Muscle of back (tissue), 11 donors: ENCODE results near the gene VPS35. TPM values are rescaled to one million over a fixed set of nuclear protein-coding genes. Genes with fewer than 3 reads are reported as not detected.
A peak's percentile ranks its signal among the peaks of the same experiment; 100 is the strongest.
"Not testable (repeated sequence)": the region's sequence is repeated elsewhere in the genome, so short reads cannot be mapped to it uniquely, and the experiment has no call there.

ENCODE experiments used
- DNase-seq, 3 donors: peaks; one replicate each; pipeline versions ENCODE4 v3.0.0 to v3.0.0-alpha.2; 2013
- polyA plus RNA-seq, 10 donors: library from polyadenylated mRNA; unstranded; fragments of 120-200 nt; gene quantifications; one replicate each; pipeline ENCODE4 v1.2.1, GENCODE V29; 2013; ENCODE audit not compliant: insufficient read length in 10 of 10

VPS35 gene
- polyA plus RNA-seq, 10 donors = 77.8 to 94.7 (median 85.6) TPM

DNA sequence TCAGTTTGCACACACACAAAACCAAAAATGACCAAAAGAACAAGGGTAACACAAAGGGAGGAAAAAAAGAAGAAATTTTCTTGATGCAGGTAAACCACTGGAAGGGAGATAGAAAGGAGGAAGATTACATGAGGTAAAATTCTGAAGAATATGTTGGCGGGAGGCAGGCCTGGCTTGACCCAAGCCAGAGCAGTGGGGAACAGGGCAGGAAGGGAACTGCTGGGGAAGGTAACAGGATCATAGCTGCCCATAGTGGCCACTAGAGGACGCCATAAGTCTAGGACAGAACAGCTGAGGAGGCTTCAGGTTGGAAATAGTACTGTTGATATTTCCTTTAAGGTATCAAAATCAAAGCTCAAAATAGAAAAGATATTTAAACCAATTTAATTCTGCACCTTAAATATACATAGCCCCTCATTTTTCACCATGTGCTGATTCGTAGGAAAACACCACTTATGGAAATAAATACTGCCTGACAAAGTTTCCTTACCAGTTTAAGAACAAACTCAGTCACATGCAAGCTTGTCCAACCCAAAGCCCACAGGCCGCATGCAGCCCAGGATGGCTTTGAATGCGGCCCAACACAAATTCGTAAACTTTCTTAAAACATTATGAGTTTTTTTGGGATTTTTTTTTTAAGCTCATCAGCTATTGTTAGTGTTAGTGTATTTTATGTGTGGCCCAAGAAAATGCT, 15.5 kb downstream of the VPS35 start:
- DNase-seq = peak; percentile 29 to 45 (median 29)

DNA sequence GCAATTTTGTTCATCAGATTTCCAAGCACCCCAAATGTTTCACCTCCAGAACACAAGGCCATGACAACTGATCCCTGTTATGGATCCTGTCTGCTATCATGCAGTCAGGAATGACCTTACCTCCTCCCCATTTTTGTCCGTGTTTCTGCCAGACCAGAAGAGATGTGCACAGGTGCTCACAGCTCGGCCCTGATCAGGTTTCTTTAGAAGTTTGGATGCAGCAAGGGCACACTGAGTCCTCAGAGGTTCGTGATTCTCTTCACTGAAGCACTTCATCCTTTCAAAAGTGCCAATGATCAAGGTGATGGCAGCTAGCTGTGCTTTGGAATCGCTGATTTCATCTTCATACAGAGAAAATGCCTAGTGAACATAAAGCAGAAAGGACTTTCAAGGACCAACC, 26.9 kb downstream of the VPS35 start:
- DNase-seq = no peak

DNA sequence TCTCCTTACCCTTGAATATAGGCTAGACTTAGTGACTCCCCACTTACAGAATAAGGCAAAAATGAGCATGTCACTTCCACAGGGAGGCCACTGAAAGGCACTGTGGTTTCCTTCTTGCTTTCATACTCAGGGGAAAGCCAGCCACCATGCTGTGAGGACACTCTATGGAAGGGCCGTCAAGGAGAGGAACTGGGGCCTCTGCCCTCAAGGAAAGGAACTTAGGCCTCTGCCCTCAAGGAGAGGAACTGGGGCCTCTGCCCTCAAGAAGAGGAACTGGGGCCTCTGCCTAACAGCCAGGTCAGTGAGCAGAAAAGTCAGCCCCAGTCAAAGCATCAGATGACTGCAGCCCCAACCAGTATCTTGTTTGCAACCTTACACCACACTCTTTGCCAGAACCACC, 30.1 kb downstream of the VPS35 start:
- DNase-seq = peak in 2 of 3 donors; percentile 15 to 41

DNA sequence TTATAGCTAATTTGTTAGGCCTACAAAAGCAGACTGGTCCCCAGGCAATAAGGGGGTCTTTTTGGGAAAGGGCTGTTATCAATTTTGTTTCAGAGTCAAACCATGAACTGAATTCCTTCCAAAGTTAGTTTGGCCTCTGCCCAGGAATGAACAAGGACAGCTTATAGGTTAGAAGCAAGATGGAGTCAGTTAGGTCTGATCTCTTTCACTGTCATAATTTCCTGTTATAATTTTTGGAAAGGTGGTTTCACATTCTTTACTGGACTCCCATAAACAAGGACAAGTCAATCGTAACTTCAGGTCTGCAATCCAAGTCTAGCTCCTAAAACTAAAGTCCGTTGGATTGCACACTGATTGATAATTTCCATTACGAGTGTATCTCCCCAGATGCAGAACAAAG, 37.7 kb downstream of the VPS35 start:
- no peak for DNase-seq

DNA sequence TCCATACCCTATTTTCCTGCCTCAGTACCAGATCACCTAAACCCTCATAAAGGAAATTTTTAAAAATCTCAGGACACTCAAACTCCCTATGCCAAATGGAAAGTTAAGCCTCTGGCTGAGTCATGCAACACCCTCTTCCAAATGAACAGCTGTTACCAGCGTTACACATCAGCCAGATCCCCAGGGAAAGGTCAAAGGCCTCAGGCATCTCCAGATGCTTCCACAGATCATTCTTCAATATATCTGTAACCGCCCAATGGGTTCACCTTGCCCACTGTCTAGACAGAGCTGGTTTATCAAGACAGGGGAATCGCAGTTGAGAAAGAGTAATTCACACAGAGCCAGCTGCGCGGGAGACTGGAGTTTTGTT, 38.7 kb downstream of the VPS35 start:
- peak; percentile 51 to 83 (median 62) for DNase-seq

DNA sequence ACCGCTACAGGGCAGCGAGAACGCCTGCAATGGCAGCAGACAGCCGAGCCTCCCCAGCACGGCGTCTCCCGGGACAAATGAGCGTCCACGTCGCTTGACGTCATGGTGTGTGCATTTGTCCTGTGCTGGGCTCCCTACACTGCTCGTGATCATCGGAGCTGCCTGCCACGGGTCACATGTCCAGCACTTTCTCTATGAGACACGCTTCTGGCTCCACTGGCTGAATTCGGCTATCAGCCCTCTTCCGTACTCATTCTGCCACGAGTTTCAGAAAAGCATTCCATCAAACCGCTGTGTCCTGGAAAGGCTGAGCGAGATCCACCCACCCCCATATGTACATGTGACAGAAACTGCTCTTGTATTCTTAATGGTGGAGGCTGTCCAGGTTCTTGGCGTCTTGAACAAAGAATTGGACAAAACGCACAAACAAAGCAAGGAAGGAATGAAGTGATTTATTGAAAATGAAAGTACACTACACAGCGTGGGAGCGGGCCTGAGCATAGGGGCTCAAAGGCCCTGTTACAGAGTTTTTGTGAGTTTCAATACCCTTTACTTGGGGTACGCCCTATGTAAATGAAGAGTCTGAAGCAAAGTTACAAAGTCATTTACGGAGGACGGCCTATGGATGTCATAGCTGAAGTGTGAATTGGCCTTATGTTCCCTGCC, 39.3 kb downstream of the VPS35 start:
- DNase-seq = peak; percentile 80 to 88 (median 82)

DNA sequence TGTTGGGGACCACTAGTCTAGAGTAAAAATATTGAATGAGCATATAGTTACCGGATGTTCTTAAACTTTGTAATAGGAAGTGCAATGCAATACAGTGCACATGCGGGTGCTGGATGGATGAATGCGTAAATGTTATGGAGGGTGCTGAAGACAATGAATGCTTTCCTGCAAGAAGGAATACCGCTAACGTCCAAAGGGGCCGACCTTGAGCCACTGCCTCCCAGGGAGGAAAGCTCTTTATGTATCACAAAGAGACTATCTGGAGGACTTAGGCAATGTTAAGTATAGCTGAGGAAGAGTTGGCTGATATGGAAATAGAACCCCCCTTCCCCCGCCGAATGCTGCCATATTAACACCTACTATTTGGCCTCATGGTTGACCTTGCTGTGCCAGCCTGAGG, 40.3 kb downstream of the VPS35 start:
- DNase-seq = no peak

DNA sequence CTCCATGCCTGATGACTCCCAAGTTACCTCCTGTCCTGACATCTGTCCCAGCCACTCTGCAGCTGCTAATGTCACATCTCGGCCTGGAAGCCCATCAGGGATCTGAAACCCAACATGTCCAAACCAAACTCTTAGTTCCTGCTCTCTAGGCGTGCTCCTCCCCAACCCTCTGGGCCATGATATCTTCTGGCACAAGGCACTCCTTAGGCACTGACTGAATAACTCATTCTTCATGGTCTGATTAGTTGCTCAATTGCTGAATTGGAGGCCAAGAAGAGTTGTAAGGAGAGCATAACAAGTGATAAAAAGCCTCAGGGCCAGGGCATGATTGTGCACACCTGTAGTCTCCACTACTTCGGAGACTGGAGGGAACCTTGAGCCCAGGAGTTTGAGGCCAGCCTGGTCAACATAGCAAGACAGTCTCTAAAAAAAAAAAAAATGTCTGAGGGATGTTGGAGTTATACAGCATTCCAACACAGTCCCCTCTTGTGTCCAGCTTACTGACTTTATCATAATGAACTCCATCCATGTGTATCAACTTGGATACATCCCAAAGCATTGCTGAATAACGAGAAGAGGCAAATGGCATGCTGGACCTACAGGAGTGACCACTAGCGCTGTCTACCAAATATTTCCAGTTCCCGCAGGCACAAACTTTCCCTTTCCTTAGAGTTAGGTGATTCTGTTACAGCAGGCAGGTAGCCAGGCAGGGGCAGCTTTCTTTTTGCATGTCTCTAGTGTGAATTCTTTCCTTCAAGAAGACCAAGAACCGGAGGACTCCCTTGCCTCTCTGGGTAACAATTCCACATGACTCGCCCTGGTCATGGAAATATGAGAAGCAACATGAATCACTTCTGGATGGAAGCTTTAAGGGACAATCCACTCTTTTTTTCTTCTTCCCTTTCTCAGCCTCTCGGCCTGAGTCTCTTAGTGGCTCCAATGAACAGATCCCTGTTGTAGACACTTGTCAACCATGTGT, 49.7 kb downstream of the VPS35 start:
- no peak for DNase-seq

DNA sequence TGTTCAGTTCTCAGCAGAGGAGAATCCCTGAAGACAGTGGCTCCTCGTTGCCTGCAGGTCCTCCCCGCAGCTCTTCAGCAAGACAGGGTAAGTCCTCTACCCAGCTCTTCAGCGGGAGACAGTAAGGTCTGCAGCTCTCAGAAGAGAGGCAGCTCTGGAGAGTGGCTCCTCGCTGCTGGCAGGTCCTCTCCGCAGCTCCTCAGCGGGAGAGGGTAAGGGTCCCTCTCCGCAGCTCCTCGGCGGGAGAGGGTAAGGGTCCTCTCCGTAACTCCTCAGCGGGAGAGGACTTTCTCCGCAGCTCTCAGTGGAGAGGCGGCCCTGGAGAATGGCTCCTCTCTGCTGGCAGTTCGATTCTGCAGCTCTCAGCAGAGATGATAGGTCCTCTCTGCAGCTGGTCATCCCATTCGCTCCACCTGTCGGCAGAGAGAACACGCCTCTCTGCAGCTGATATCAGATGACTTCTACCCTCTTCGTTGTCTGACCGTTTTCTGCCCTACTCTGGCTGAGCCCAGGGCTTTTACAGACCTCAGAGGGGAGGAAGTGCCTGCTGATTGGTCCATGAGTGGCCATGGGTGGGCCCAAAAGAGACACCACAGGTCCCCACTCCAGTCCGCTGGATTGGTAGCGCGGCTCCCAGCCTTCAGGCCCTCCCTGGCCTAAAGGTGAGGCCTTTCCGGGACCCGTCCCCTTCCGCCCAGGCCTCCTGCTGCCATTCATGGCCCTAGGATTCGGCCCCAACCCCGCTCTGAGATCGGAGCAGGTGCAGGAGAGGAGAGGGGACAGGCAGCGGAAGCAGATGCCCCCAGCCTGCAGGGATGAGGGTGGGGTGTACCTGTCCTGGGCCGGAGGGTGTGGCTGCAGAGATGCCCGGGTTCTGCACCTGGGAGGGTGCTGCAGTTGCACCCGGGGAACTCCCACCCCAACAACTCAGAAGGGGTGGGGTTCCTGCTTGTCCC, 55.9 kb downstream of the VPS35 start:
- DNase-seq = no peak

DNA sequence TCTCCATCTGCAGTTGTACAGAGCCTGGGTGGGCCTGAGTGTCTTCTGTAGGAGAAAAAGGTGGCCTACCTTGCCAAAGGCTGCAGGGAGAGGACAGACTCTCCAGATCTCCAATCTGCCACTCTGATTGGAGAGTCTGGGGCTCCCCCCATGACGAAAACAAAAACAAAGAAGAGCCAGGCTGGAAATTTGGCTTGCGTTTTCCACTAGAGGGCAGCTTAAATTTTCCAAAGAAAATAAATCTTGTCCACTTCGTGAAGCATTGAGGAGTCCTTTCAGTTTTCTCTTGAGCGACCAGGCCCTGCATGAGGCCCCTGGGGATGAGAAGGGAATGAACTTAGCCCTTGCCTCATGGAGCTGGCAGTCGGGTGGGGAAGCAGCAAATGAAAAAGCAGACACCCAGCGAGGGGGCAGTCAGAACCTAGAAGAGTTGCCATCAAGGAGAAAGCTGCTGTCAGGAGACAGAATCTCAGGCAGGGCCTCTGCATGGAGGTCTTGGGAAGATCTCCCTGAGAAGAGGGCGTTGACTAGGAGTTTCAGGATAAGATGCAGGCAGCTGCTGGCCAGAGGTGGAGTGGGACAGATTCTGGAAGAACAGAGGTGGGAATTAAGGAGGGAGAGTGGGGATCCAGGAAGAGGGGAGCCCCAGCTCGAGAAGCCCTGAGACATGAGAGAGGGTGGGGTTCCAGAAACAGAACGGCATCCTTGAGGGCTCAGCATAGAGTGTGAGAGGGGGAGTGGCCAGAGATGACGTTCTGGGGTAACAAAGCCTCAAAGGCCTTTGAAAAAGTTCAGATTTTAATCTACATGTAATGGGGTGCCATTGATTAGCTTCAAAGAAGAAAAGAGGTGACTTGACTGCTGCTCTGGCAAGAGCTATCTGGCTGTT, 59.4 kb downstream of the VPS35 start:
- peak in 2 of 3 donors; percentile 33 to 61 for DNase-seq

DNA sequence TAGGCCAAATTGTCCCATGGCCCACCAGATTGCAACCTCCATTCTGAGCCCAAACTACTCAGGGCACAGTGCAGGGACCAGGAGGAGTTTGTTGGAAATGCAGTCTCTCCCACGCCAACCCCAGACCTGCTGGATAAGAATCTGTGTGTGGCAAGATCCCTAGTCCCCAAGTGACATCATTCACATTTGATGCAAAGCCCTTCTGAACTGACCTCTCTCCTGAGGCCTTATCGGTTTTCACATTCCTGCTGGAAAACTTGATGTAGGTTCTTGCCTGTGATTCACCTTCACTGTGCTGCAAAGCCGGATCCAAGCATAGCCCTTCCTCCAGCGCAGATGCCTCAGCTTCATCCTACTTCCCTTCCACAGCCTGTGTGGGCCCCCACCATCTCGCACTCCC, 61.2 kb downstream of the VPS35 start:
- no peak for DNase-seq

DNA sequence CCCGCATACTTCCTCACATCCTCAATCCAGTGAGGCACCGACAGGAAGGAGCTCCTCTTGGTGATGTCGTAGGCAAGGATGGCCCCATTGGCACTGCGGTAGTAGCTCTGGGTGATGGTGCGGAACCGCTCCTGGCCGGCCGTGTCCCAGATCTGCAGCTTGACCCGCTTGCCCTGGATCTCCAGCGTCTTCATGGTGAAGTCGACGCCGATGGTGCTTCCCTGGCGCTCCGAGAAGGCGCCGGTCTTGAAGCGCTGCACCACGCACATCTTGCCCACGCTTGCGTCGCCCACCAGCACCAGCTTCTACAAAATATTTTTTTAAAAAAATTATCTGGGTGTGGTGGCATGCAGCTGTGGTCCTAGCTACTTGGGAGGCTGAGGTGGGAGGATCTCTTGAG, 62.3 kb downstream of the VPS35 start:
- DNase-seq = not testable (repeated sequence)

DNA sequence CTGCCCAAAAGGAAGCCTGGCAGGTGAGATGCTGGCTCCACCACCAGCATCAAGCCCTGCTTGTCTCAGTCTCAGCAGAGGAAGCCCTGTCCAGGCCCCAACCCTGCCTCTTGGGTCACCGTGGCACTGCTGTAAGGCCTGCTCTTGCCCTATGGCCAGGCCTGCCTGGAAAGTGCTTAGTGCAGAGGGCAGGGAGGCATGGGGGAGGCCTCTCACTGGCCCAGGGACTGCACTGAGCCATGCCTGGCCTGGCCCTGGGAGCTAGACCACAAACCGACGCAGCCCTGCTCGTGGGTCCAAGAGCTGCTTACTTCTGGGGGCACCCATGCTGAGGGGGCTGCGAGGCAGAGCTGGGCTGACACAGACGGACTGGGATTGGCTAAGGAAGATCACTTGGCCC, 64.1 kb downstream of the VPS35 start:
- DNase-seq = not testable (repeated sequence)

DNA sequence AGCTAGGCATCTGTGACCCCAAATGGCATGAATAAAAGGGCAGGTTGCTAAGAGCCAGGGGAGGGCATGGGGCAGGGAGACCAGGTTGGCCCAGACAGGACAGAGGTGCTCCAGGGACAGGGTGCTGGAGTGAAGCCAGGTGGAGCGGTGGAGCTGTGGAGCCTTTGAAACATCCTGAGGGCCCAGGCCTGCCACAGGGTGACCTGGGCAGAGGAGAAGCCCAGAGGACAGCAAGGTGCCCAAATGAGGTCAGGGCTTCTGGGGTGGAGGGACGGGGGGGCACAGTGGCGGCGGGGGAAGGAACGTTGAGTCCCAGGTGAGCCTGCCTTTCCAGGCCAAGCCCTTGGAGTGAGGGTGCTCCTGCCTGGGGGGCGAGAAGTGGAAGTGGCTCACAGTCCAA, 65.3 kb downstream of the VPS35 start:
- not testable (repeated sequence) for DNase-seq

DNA sequence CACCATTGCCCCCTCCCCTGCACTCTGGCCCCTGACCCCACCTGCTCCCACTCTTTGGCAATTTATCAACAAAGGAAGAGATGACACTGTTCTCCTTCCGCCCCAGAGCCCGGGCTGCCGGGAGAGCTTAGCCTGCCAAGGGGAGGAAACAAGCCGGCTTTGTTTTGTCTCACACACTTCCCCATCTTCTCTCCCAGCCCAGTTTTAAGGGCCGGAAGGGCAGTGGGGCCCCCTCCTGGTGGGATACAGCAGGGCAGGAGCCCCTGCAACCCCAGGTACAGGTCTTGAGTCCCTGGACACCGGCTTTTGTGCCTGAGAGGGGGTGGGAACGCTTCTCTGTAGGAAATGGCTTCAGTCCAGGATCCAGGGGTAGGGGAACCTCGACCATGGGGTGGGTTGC, 65.7 kb downstream of the VPS35 start:
- DNase-seq = not testable (repeated sequence)

DNA sequence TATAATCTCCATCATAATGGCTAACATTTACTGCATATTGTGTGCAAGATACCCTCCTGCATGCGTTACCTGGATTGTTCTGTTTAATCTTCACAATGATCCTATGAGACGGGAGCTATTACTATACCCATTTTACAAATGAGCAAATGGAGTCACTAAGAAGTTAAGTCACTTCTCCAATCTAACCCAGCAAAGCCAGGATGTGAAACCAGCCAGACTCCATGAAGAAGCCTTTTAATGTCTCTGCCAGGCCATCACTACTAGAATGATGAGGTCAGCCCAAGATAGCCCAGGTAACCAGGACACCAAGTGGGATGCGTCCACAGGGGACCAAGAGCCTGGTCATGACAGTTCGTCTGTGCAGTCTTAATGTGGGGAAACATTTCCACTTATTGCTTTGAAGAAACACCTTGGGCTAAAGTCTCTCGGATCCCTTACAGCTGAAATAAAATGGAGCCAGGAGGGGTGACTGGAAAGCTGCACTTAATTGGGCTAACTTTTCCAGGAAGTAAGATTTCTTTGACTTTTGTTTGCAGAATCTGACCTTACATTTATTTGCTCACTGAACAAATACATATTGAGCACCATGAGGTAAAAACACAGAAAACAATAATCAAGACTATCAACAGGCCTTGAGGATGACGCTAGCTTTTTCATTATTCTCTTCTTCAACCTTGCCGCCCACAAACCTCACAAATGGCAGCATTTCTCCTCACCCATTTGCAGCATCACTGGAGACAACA, 66.9 kb downstream of the VPS35 start:
- peak in 1 of 3 donors; percentile 27 for DNase-seq

DNA sequence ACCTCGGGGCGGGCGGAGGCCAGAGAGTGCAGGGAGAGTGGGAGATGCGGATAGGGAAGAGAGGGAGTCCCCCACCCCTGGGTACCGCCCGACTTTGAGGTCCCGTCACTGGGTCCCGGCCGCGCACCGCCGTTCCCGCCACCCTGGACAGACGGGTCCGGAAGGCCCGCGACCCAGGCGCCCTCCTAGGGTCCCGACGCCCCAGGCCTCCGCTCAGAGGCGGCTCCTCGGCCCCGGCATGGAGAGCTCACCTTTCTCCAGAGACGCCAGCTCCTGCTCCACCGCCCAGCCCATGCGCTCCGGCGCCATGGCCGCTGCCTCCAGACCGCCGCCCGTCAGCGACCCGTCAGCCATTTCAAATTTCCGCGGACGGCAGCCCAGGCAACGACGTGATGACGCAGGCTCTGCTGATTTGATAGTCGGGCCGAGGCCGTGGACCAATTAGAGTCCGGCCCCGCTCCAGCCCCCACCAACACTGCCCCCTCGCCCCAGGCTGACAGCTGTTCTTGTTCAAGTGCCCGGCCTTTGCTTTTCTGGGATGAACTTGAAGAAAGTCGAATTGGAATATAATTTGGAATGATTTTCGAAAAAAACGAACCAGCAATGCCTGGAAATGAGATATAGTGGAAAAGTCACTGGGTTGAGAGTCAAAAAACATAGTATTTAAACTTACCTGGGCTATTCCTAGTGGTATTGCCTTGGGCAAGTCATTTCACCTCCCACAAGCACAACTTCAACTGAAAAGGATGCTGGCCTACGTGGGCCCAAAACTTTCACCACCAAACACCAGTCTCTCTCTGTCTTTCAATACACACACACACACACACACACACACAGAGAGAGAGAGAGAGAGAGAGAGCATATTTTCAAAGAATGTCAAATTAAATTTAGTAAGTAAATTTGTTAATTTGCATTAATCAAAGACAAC, 67.7 kb downstream of the VPS35 start, which contains the start of gene SHCBP1:
SHCBP1 (minus strand) TSS at position 374 of the 928 bp plus-strand sequence; CDS start at position 354, 20 bp downstream.
- peak; percentile 86 to 94 (median 89) for DNase-seq
